Measurements from ENCODE around the gene OR51A4. TPM values are rescaled to one million over a fixed set of nuclear protein-coding genes. Genes with fewer than 3 reads are reported as not detected.
"Not testable (repeated sequence)": the region's sequence is repeated elsewhere in the genome, so short reads cannot be mapped to it uniquely, and the experiment has no call there.

OR51A4 gene, protein sequence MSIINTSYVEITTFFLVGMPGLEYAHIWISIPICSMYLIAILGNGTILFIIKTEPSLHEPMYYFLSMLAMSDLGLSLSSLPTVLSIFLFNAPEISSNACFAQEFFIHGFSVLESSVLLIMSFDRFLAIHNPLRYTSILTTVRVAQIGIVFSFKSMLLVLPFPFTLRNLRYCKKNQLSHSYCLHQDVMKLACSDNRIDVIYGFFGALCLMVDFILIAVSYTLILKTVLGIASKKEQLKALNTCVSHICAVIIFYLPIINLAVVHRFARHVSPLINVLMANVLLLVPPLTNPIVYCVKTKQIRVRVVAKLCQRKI
- not detected for polyA plus RNA-seq
- long read RNA-seq, donor 1 = 0 reads
- long read RNA-seq, donor 2 = 0 reads
- long read RNA-seq, donor 3 = 0 reads
- long read RNA-seq, donor 4 = 0 reads
- long read RNA-seq, donor 5 = 0 reads
- long read RNA-seq, donor 6 = 0 reads
- long read RNA-seq, donor 7 = 0 reads
- long read RNA-seq, donor 8 = 0 reads
- long read RNA-seq, donor 9 = 0 reads
- long read RNA-seq, donor 10 = 0 reads
- long read RNA-seq, donor 11 = 0 reads

DNA sequence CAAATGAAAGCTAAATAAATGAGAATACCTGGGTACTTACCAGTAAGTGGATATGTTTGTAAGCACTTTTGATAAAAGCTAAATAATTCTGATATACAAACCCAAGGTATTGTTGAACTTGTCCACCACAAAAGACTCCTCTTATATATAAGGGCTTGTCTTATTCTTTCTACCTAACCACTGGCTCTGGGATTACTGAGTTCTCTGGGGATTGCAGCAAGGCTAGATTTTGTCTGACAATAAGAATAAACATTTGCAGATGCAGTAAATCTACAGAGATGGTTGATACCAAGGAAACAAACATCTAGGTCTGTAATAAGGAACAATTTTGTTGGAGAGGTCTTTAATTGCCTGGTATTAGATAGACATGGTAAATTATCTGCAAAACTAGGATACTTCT, at the start of gene OR51A4:
OR51A4 (minus strand) TSS at position 101 of the 400 bp plus-strand sequence. CDS start 505 bp downstream, outside the sequence.
- H3K27ac ChIP-seq (ENCODE audit: low read length) = no peak within 1 kb of the TSS
- no peaks in the 10 kb centered on the region for H3K4me1 ChIP-seq (ENCODE audit: control insufficient read depth, insufficient read depth, low read length)
- H3K36me3 ChIP-seq (ENCODE audit: control insufficient read depth, insufficient read depth, low read length) = no peaks in the 10 kb centered on the region
- H3K27me3 ChIP-seq (ENCODE audit: control insufficient read depth, insufficient read depth, low read length) = no peaks in the 10 kb centered on the region
- no peak within 1 kb of the TSS for H3K4me3 ChIP-seq (ENCODE audit: low read length)
- no peaks in the 10 kb centered on the region for H3K9me3 ChIP-seq (ENCODE audit: control insufficient read depth, low read depth, low read length)
- no peak for DNase-seq

- Histone ChIP-seq H3K4me1 (ENCODE audit: control insufficient read depth, insufficient read depth, low read length) (no peaks in the 10 kb centered on the region), H3K27me3 (ENCODE audit: control insufficient read depth, insufficient read depth, low read length) (no peaks in the 10 kb centered on the region), H3K36me3 (ENCODE audit: control insufficient read depth, insufficient read depth, low read length) (no peaks in the 10 kb centered on the region), H3K4me3 (ENCODE audit: low read length) (no peak within 1 kb of the TSS), H3K27ac (ENCODE audit: low read length) (no peak within 1 kb of the TSS), H3K9me3 (ENCODE audit: control insufficient read depth, low read depth, low read length) (no peaks in the 10 kb centered on the region)
- WGBS (ENCODE audit: insufficient coverage, low lambda C conversion rate) = 100% methylated on average over 1 of the region's 2 CpGs
- no peak for DNase-seq
Observed at GRCh38 chr11:4994551-4994950, 47.1 kb upstream of the OR51A4 start, which contains the start of gene OR51L1. OR51L1 (plus strand) TSS chr11:4994851; CDS start chr11:4998983, 4,132 bp downstream.

- no CpG with 5 or more reads among the region's 1 CpG for WGBS (ENCODE audit: insufficient coverage, low lambda C conversion rate)
- Histone ChIP-seq H3K27ac (ENCODE audit: low read length) (no peak overlapping the region), H3K4me3 (ENCODE audit: low read length) (no peak overlapping the region), H3K27me3 (ENCODE audit: control insufficient read depth, insufficient read depth, low read length) (no peaks in the 10 kb centered on the region), H3K36me3 (ENCODE audit: control insufficient read depth, insufficient read depth, low read length) (no peaks in the 10 kb centered on the region), H3K9me3 (ENCODE audit: control insufficient read depth, low read depth, low read length) (no peaks in the 10 kb centered on the region), H3K4me1 (ENCODE audit: control insufficient read depth, insufficient read depth, low read length) (no peaks in the 10 kb centered on the region)
- no peak for DNase-seq
Observed at GRCh38 chr11:4991060-4991459, 43.7 kb upstream of the OR51A4 start.

DNA sequence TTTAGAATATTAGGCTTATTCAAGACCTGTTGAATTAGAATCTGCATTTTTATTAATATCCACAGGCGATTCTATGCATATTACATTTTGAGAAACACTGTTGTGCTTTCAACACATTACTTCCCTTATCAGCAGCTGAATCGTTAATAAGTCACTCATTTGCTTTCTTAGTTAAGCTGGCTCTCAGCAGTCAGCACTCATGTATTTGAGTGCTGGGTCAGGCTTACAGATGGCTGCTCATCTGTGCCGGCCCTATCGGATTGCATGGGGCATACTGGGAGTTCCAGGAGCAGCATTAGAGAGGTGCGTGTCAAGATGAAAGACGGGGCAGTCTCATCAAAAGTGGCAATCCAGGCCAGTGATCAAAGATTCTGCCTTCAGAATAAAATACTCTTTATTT, 36.4 kb upstream of the OR51A4 start:
- H3K4me1 ChIP-seq (ENCODE audit: control insufficient read depth, insufficient read depth, low read length) = no peaks in the 10 kb centered on the region
- no peaks in the 10 kb centered on the region for H3K27me3 ChIP-seq (ENCODE audit: control insufficient read depth, insufficient read depth, low read length)
- H3K27ac ChIP-seq (ENCODE audit: low read length) = no peak overlapping the region
- no peaks in the 10 kb centered on the region for H3K36me3 ChIP-seq (ENCODE audit: control insufficient read depth, insufficient read depth, low read length)
- no CpG with 5 or more reads among the region's 6 CpGs for WGBS (ENCODE audit: insufficient coverage, low lambda C conversion rate)
- H3K4me3 ChIP-seq (ENCODE audit: low read length) = no peak overlapping the region
- no peak for DNase-seq
- H3K9me3 ChIP-seq (ENCODE audit: control insufficient read depth, low read depth, low read length) = no peaks in the 10 kb centered on the region

DNA sequence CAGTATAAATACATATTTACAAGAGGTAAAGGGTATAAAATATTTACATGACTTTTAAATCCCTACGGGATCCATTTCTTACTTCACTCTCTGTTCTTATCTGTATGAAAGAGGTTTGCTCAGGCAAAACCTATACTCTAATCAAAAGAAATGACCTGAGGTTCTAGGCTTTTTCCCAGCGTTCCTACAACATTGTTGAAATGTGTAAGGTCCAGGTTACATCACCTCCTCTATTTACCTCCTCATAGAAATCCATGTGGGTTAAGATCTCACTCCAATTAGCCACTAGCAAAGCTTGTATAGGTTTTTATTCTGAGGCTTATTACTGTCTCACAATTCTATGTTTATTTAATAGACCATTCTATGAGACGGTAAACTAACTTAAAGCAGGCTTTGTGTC, 35.3 kb upstream of the OR51A4 start:
- DNase-seq = no peak
- 40% methylated on average over 1 of the region's 3 CpGs for WGBS (ENCODE audit: insufficient coverage, low lambda C conversion rate)

DNA sequence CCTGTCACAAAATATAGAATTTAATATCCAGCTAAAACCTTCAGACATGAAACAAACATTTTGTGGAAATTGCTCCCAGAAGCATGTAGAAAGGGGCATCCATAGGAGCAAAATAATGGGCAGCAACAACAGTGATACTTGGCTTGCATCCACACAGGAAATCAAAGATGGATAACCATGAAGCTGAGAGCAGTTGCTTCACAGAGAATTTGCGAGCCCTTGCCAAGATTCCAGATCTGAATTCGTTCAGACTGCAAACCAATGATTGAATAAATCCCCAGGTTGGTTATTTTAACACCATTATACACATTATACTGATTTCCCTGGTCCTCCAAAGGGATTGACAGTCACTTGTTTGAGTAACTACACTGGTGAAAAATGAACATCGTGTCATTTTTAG, 31.6 kb upstream of the OR51A4 start:
- WGBS (ENCODE audit: insufficient coverage, low lambda C conversion rate) = no CpG with 5 or more reads among the region's 3 CpGs
- H3K9me3 ChIP-seq (ENCODE audit: control insufficient read depth, low read depth, low read length) = no peaks in the 10 kb centered on the region
- no peak overlapping the region for H3K27ac ChIP-seq (ENCODE audit: low read length)
- no peak overlapping the region for H3K4me3 ChIP-seq (ENCODE audit: low read length)
- DNase-seq = no peak
- H3K4me1 ChIP-seq (ENCODE audit: control insufficient read depth, insufficient read depth, low read length) = no peaks in the 10 kb centered on the region
- no peaks in the 10 kb centered on the region for H3K27me3 ChIP-seq (ENCODE audit: control insufficient read depth, insufficient read depth, low read length)
- no peaks in the 10 kb centered on the region for H3K36me3 ChIP-seq (ENCODE audit: control insufficient read depth, insufficient read depth, low read length)

More for the DNA sequence above, 35.3 kb upstream of the OR51A4 start:
- no peaks in the 10 kb centered on the region for H3K27me3 ChIP-seq (ENCODE audit: control insufficient read depth, insufficient read depth, low read length)
- H3K4me3 ChIP-seq (ENCODE audit: low read length) = no peak overlapping the region
- H3K27ac ChIP-seq (ENCODE audit: low read length) = no peak overlapping the region
- H3K36me3 ChIP-seq (ENCODE audit: control insufficient read depth, insufficient read depth, low read length) = no peaks in the 10 kb centered on the region
- no peaks in the 10 kb centered on the region for H3K4me1 ChIP-seq (ENCODE audit: control insufficient read depth, insufficient read depth, low read length)
- no peaks in the 10 kb centered on the region for H3K9me3 ChIP-seq (ENCODE audit: control insufficient read depth, low read depth, low read length)

DNA sequence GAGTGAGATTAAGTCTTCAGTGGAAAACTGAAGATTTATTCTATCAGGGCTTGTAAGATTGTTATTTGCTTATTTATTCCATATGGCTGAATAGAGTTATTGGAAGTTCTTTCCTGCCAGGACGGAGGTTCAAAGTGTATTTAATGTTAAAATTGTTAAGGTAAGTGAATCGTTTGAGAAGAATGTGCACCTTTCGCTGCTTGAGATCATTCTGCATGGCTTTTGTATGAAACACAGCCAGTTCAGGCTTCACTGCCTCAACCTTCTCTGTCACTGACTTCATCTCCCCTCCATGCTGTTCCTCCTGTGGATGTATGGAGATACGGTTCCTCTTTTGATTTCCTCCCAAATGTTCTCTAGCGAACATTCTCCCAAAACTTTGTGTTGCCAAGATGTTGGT, 28.0 kb upstream of the OR51A4 start:
- H3K27ac ChIP-seq (ENCODE audit: low read length) = no peak overlapping the region

GRCh38 chr11:4962816-4963215, 15.4 kb upstream of the OR51A4 start:
- Histone ChIP-seq H3K36me3 (ENCODE audit: control insufficient read depth, insufficient read depth, low read length) (no peaks in the 10 kb centered on the region), H3K4me3 (ENCODE audit: low read length) (no peak overlapping the region), H3K4me1 (ENCODE audit: control insufficient read depth, insufficient read depth, low read length) (no peaks in the 10 kb centered on the region), H3K9me3 (ENCODE audit: control insufficient read depth, low read depth, low read length) (no peaks in the 10 kb centered on the region), H3K27ac (ENCODE audit: low read length) (no peak overlapping the region), H3K27me3 (ENCODE audit: control insufficient read depth, insufficient read depth, low read length) (no peaks in the 10 kb centered on the region)
- no peak for DNase-seq
- WGBS (ENCODE audit: insufficient coverage, low lambda C conversion rate) = no CpG with 5 or more reads among the region's 1 CpG

More for the DNA sequence above, 28.0 kb upstream of the OR51A4 start:
- WGBS (ENCODE audit: insufficient coverage, low lambda C conversion rate) = 86% methylated on average over 1 of the region's 5 CpGs
- Histone ChIP-seq H3K4me1 (ENCODE audit: control insufficient read depth, insufficient read depth, low read length) (no peaks in the 10 kb centered on the region), H3K9me3 (ENCODE audit: control insufficient read depth, low read depth, low read length) (no peaks in the 10 kb centered on the region), H3K27me3 (ENCODE audit: control insufficient read depth, insufficient read depth, low read length) (no peaks in the 10 kb centered on the region), H3K36me3 (ENCODE audit: control insufficient read depth, insufficient read depth, low read length) (no peaks in the 10 kb centered on the region), H3K4me3 (ENCODE audit: low read length) (no peak overlapping the region)
- no peak for DNase-seq

DNA sequence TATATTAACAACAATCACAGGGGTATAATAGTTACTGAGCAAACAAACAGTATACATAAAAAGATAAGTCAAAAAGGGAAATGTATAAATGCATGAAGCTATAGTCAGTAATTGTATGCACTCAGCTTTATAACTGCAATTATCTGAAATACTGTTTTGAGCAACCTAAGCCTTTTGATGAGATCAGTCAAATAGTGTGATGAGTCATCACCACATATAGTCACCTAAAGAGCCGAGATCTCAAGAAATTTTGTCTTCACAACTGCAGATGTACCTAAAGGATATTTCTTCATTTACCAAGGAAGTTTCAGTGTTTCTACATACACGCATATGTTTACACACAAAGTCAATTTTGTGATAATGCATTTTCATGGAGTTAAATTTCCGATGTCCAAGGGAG, 13.5 kb upstream of the OR51A4 start:
- H3K27me3 ChIP-seq (ENCODE audit: control insufficient read depth, insufficient read depth, low read length) = no peaks in the 10 kb centered on the region
- H3K27ac ChIP-seq (ENCODE audit: low read length) = no peak overlapping the region
- H3K36me3 ChIP-seq (ENCODE audit: control insufficient read depth, insufficient read depth, low read length) = no peaks in the 10 kb centered on the region
- WGBS (ENCODE audit: insufficient coverage, low lambda C conversion rate) = 71% methylated on average over 1 of the region's 3 CpGs
- H3K4me3 ChIP-seq (ENCODE audit: low read length) = no peak overlapping the region
- H3K4me1 ChIP-seq (ENCODE audit: control insufficient read depth, insufficient read depth, low read length) = no peaks in the 10 kb centered on the region
- H3K9me3 ChIP-seq (ENCODE audit: control insufficient read depth, low read depth, low read length) = no peaks in the 10 kb centered on the region
- DNase-seq = no peak

DNA sequence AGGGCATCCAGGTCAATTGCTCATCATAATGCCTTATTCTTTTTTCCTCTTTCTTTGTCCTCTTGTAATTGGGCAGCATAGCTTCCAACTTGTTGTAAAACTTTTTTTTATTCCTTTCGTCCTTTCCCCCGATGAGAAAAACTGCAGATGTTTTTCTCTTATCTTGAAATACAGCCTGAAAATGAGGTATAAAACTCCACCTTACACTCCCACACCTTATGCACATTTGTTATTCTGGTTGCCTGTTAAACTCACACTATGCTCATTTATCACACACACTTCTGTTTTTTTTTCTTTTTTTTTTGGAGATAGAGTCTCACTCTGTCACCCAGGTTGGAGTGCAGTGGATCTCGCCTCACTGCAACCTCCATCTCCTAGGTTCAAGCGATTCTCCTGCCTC, 10.0 kb upstream of the OR51A4 start:
- no peak overlapping the region for H3K4me3 ChIP-seq (ENCODE audit: low read length)
- no peaks in the 10 kb centered on the region for H3K27me3 ChIP-seq (ENCODE audit: control insufficient read depth, insufficient read depth, low read length)
- no peak overlapping the region for H3K27ac ChIP-seq (ENCODE audit: low read length)
- no peak for DNase-seq
- 85% methylated on average over 4 of the region's 4 CpGs for WGBS (ENCODE audit: insufficient coverage, low lambda C conversion rate)
- no peaks in the 10 kb centered on the region for H3K9me3 ChIP-seq (ENCODE audit: control insufficient read depth, low read depth, low read length)
- H3K4me1 ChIP-seq (ENCODE audit: control insufficient read depth, insufficient read depth, low read length) = no peaks in the 10 kb centered on the region
- H3K36me3 ChIP-seq (ENCODE audit: control insufficient read depth, insufficient read depth, low read length) = no peaks in the 10 kb centered on the region

GRCh38 chr11:4955613-4956012, 8.2 kb upstream of the OR51A4 start, which contains the start of gene OR51A2:
OR51A2 (minus strand) TSS chr11:4955713; CDS start chr11:4955713, 0 bp downstream.
- not testable (repeated sequence) for H3K27me3 ChIP-seq (ENCODE audit: control insufficient read depth, insufficient read depth, low read length); DNase-seq; H3K4me3 ChIP-seq (ENCODE audit: low read length); H3K9me3 ChIP-seq (ENCODE audit: control insufficient read depth, low read depth, low read length); H3K36me3 ChIP-seq (ENCODE audit: control insufficient read depth, insufficient read depth, low read length); H3K4me1 ChIP-seq (ENCODE audit: control insufficient read depth, insufficient read depth, low read length); H3K27ac ChIP-seq (ENCODE audit: low read length)
- 60% methylated on average over 1 of the region's 2 CpGs for WGBS (ENCODE audit: insufficient coverage, low lambda C conversion rate)
